Breast epithelium (tissue), 4 donors: ENCODE data around the gene SVEP1. TPM values are rescaled to one million over a fixed set of nuclear protein-coding genes. Genes with fewer than 3 reads are reported as not detected.

Experiments used
- DNase-seq, 2 donors: peaks; one replicate each; pipeline ENCODE4 v3.0.0-alpha.2; 2019; ENCODE audit warnings: low spot score in 2 of 2
- H3K27ac ChIP-seq, 2 donors: fragments of 200-600 bp; sonication (generic) in 1 of 2; one replicate each; pipeline ENCODE4 v1.5.1; 2016 to 2019; ENCODE audit warnings: mild to moderate bottlenecking in 1 of 2
- H3K27me3 ChIP-seq, 2 donors: fragments of 200-600 bp; sonication (generic) in 1 of 2; one replicate each; pipeline versions ENCODE4 v1.5.1 to v1.6.0; 2017 to 2019; ENCODE audit warnings: control low read depth in 1 of 2, mild to moderate bottlenecking in 1 of 2
- H3K36me3 ChIP-seq: fragments of 200-600 bp; one replicate; pipeline ENCODE4 v1.5.1; 2019
- H3K4me1 ChIP-seq, 2 donors: fragments of 200-600 bp; sonication (generic); one replicate each; pipeline ENCODE4 v1.5.1; 2016 to 2019; ENCODE audit warnings: control low read depth in 1 of 2
- H3K4me3 ChIP-seq, 3 donors: fragments of 200-600 bp; sonication (generic); 1 replicate in 2 of 3; 2 replicates in 1 of 3; pipeline ENCODE4 v1.5.1; 2016 to 2019; ENCODE audit warnings: mild to moderate bottlenecking in 3 of 3, moderate library complexity in 2 of 3
- H3K9me3 ChIP-seq, 2 donors: fragments of 200-600 bp; sonication (generic) in 1 of 2; one replicate each; pipeline ENCODE4 v1.5.1; 2016 to 2019; ENCODE audit warnings: control low read depth in 1 of 2
- POLR2A ChIP-seq: fragments of 450-650 bp; IDR thresholded peaks from one replicate; pipeline ENCODE4 v1.6.1; 2016; ENCODE audit warnings: antibody characterized with exemption, mild to moderate bottlenecking, moderate library complexity
- POLR2AphosphoS5 ChIP-seq, 3 donors: sonication (generic); formaldehyde crosslinking; IDR thresholded peaks; one replicate each; pipeline ENCODE4 v1.6.1; 2017; ENCODE audit warnings: antibody characterized with exemption in 3 of 3
- intact Hi-C: fragments of 100-400 bp; cut with DNase I; formaldehyde crosslinking; loops from one replicate; pipeline ENCODE4 v1.15.1; 2023; ENCODE audit warnings: low total_unique reads
- total RNA-seq, 3 donors: library from RNA; depleted of rRNA; stranded (reverse); fragments of >200 nt; gene quantifications; one replicate each; pipeline ENCODE4 v1.1.0, GENCODE V29; 2016
- TF ChIP-seq, protein P1 (sequence below), 3 donors: fragments of 450-650 bp; IDR thresholded peaks; one replicate each; pipeline ENCODE4 v1.5.1; 2016 to 2017; ENCODE audit warnings: antibody characterized with exemption in 3 of 3, mild to moderate bottlenecking in 3 of 3, moderate library complexity in 3 of 3

SVEP1 gene
- total RNA-seq, 3 donors from 2014 or later = 54.6 to 158 (median 99.0) TPM

DNA sequence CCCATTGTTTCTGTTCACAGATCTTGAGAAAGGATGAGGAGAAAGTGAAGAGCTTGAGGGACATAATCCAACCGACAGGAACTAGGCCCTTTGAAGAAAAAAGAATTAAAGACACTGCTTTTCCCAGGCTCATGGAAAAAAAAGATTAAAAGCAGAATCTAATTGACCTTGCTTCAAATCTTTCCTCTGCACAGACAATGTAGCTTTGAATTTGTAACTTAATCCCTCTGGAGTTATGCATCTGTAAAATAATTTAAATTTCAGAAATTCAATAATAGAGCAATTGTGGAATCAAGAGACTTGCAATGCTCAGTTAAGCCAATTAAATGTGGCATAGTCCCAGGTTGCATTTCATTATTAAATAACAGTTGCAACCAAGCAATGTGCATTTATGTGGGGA, 64.6 kb downstream of the SVEP1 start:
- no peaks in the 10 kb centered on the region for H3K4me1 ChIP-seq
- no peak overlapping the region for H3K27ac ChIP-seq
- H3K27me3 ChIP-seq = no peaks in the 10 kb centered on the region
- H3K4me3 ChIP-seq = no peak overlapping the region
- H3K36me3 ChIP-seq = no peaks in the 10 kb centered on the region
- TF ChIP-seq POLR2A = no peak
- no peak for TF ChIP-seq POLR2AphosphoS5 (IDR thresholded peaks at IDR 0.05)
- TF ChIP-seq, protein P1, sequence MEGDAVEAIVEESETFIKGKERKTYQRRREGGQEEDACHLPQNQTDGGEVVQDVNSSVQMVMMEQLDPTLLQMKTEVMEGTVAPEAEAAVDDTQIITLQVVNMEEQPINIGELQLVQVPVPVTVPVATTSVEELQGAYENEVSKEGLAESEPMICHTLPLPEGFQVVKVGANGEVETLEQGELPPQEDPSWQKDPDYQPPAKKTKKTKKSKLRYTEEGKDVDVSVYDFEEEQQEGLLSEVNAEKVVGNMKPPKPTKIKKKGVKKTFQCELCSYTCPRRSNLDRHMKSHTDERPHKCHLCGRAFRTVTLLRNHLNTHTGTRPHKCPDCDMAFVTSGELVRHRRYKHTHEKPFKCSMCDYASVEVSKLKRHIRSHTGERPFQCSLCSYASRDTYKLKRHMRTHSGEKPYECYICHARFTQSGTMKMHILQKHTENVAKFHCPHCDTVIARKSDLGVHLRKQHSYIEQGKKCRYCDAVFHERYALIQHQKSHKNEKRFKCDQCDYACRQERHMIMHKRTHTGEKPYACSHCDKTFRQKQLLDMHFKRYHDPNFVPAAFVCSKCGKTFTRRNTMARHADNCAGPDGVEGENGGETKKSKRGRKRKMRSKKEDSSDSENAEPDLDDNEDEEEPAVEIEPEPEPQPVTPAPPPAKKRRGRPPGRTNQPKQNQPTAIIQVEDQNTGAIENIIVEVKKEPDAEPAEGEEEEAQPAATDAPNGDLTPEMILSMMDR (IDR thresholded peaks at IDR 0.05) = no peak
- no peaks in the 10 kb centered on the region for H3K9me3 ChIP-seq
- intact Hi-C loops = no loop called here
- DNase-seq = no peak

DNA sequence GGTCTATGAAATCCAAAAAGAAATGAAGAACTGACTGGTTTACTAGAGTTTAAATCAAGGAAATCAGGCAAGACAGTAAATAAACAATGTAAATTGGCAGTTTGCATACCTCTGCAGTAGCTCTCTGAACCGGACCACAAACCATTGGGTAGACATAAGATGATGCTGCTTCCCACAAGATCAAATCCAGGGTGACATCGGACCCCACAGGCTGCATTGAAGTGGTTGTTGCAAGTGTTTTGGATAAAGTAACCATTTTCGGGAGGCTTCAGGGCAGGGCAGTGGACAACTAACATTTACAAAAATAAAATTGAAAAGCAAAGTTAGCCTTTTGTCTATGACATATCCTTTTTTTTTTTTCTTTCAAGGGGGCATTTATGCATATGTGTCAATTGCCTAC, 66.7 kb downstream of the SVEP1 start:
- Histone ChIP-seq H3K4me1 (no peaks in the 10 kb centered on the region), H3K36me3 (no peaks in the 10 kb centered on the region), H3K27me3 (no peaks in the 10 kb centered on the region), H3K9me3 (no peaks in the 10 kb centered on the region), H3K4me3 (no peak overlapping the region), H3K27ac (no peak overlapping the region)
- TF ChIP-seq, protein P1 (IDR thresholded peaks at IDR 0.05) = no peak
- no peak for TF ChIP-seq POLR2A
- TF ChIP-seq POLR2AphosphoS5 (IDR thresholded peaks at IDR 0.05) = no peak
- DNase-seq = no peak
- intact Hi-C loops = no loop called here

DNA sequence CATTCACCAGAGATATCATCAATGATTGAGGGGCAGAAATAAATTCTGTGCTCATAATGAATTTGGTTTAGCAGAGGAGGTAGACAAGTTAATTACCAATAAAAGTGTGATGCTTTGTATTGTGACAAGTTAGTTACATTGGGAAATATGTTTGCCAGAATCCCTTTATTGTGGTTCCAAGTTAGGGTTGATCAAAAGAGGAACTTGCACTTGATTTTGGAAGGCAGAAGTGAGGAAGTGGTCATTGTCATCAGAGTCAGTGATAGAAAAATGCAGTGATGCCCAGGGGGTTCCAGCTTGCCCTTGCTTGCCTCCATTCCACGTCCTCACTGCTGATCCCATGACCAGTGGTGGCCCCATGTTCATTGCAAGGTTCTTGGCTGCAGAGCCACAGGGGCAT, 69.7 kb downstream of the SVEP1 start:
- Histone ChIP-seq H3K36me3 (no peaks in the 10 kb centered on the region), H3K4me3 (no peak overlapping the region), H3K9me3 (no peaks in the 10 kb centered on the region), H3K4me1 (no peaks in the 10 kb centered on the region), H3K27ac (no peak overlapping the region), H3K27me3 (no peaks in the 10 kb centered on the region)
- DNase-seq = no peak
- TF ChIP-seq, protein P1 (IDR thresholded peaks at IDR 0.05) = no peak
- TF ChIP-seq POLR2AphosphoS5 (IDR thresholded peaks at IDR 0.05) = no peak
- no peak for TF ChIP-seq POLR2A
- intact Hi-C loops = no loop called here

DNA sequence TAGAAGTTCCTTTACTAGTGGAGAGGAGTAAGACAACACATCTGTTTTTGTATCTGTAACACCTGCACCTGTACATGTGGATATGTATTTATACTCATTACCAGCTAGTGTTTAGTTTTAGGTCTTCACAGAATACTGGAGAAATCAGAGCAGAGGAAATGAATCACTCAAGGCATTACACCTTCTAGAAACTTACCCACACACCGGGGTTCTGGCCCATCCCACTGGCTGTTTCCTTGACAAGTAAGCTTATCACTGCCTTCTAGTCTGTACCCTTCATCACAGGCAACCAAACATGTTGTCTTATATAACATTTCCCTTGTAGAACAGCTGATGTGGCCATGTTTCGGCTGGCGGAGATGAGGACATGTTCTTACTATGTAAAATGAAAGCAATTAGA, 76.7 kb downstream of the SVEP1 start:
- Histone ChIP-seq H3K4me3 (no peak overlapping the region), H3K36me3 (no peaks in the 10 kb centered on the region), H3K9me3 (no peaks in the 10 kb centered on the region), H3K27ac (no peak overlapping the region), H3K27me3 (no peaks in the 10 kb centered on the region), H3K4me1 (no peaks in the 10 kb centered on the region)
- TF ChIP-seq POLR2A = no peak
- TF ChIP-seq POLR2AphosphoS5 (IDR thresholded peaks at IDR 0.05) = no peak
- TF ChIP-seq, protein P1 (IDR thresholded peaks at IDR 0.05) = no peak
- intact Hi-C loops = loop anchor here (5.0 kb wide), 1 partner anchor 56 kb away; no protein-coding TSS in a partner anchor
- DNase-seq = no peak

DNA sequence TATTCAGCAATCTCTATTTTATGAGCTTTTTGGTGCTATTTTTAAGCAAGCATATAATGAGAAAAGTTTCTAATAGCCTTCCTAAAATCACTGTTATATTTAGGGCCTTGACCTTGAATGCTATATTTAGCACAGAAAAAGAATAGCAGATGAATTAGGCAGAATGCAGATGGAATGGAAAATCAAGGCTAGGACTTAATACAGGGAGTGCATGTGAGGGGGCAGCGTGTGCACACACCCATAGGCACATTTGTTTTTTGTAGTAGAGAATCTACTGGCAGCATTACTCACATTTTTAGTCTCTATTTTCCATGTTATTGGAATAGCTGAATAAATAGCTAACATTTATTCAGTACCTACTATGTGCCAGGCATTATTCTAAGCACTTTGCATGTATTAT, 79.9 kb downstream of the SVEP1 start:
- no peaks in the 10 kb centered on the region for H3K9me3 ChIP-seq
- H3K27me3 ChIP-seq = no peaks in the 10 kb centered on the region
- no peak for DNase-seq
- H3K36me3 ChIP-seq = no peaks in the 10 kb centered on the region
- TF ChIP-seq POLR2A = no peak
- no peak overlapping the region for H3K4me3 ChIP-seq
- intact Hi-C loops = loop anchor here (5.0 kb wide), 1 partner anchor 52 kb away; no protein-coding TSS in a partner anchor
- no peaks in the 10 kb centered on the region for H3K4me1 ChIP-seq
- H3K27ac ChIP-seq = no peak overlapping the region

DNA sequence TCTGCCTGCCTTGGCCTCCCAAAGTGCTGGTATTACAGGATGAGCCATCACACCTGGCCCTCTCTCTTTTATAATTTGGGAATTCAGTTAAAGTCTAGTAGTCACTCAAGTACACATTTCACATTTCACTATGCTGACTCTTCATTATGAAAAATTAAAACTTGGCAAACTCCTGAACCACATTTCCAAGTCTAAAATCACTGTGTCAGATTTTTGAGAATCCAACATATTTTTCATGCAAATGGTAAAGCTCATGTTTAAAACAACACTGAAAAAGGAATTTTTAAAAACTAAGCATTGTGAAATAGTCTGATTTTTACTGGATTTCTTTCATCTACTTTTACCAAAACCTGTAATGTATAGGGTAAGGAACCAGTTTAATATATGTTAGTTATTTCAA, 92.3 kb downstream of the SVEP1 start:
- Histone ChIP-seq H3K9me3 (no peaks in the 10 kb centered on the region), H3K36me3 (no peaks in the 10 kb centered on the region), H3K27me3 (no peaks in the 10 kb centered on the region), H3K4me3 (no peak overlapping the region), H3K4me1 (no peaks in the 10 kb centered on the region), H3K27ac (no peak overlapping the region)
- intact Hi-C loops = no loop called here
- TF ChIP-seq POLR2AphosphoS5 (IDR thresholded peaks at IDR 0.05) (no peak), POLR2A (no peak)
- TF ChIP-seq, protein P1 (IDR thresholded peaks at IDR 0.05) = no peak
- DNase-seq = no peak
